ENCODE measurements around the gene FARS2.
"Not testable (repeated sequence)": the region's sequence is repeated elsewhere in the genome, so short reads cannot be mapped to it uniquely, and the experiment has no call there.

Gene FARS2

GRCh38 chr6:5664149-5664548 lies 402.8 kb downstream of the FARS2 start:
- DNase-seq, result no peak

GRCh38 chr6:5665173-5665572 lies 403.9 kb downstream of the FARS2 start:
- DNase-seq, result no peak

- no peak for DNase-seq
Measured at GRCh38 chr6:5665667-5666066, 404.4 kb downstream of the FARS2 start.

GRCh38 chr6:5666695-5667094 lies 405.4 kb downstream of the FARS2 start:
- no peak for DNase-seq

GRCh38 chr6:5667737-5668136 lies 406.4 kb downstream of the FARS2 start:
- no peak for DNase-seq

GRCh38 chr6:5670381-5670780 lies 409.1 kb downstream of the FARS2 start:
- no peak for DNase-seq

- DNase-seq, result peak in 7 of 56 donors; percentile 18 to 50 (median 36)
Measured at GRCh38 chr6:5670811-5671561, 409.7 kb downstream of the FARS2 start.

GRCh38 chr6:5671601-5672559 lies 410.6 kb downstream of the FARS2 start:
- no peak for DNase-seq

- DNase-seq, result peak in 4 of 56 donors; percentile 15 to 22 (median 20)
Measured at GRCh38 chr6:5672581-5673011, 411.3 kb downstream of the FARS2 start.

- no peak for DNase-seq
Measured at GRCh38 chr6:5673019-5673790, 411.9 kb downstream of the FARS2 start.

GRCh38 chr6:5674141-5674540 lies 412.8 kb downstream of the FARS2 start:
- DNase-seq, result peak in 1 of 56 donors; percentile 3

GRCh38 chr6:5674721-5675120 lies 413.4 kb downstream of the FARS2 start:
- DNase-seq, result peak in 2 of 56 donors; percentile 8 to 19

GRCh38 chr6:5676701-5677100 lies 415.4 kb downstream of the FARS2 start:
- no peak for DNase-seq

- no peak for DNase-seq
Measured at GRCh38 chr6:5677219-5678000, 416.1 kb downstream of the FARS2 start.

GRCh38 chr6:5679270-5679669 lies 418.0 kb downstream of the FARS2 start:
- no peak for DNase-seq

GRCh38 chr6:5679691-5680090 lies 418.4 kb downstream of the FARS2 start:
- DNase-seq, result no peak

- no peak for DNase-seq
Measured at GRCh38 chr6:5680095-5680494, 418.8 kb downstream of the FARS2 start.

- DNase-seq, result no peak
Measured at GRCh38 chr6:5681480-5681879, 420.2 kb downstream of the FARS2 start.

- DNase-seq, result no peak
Measured at GRCh38 chr6:5682530-5682929, 421.2 kb downstream of the FARS2 start.

- not testable (repeated sequence) for DNase-seq
Measured at GRCh38 chr6:5683747-5684146, 422.4 kb downstream of the FARS2 start.
